ENCODE measurements around the gene CRYZL1. TPM values are rescaled to one million over a fixed set of nuclear protein-coding genes. Genes with fewer than 3 reads are reported as not detected.
"Not testable (repeated sequence)": the region's sequence is repeated elsewhere in the genome, so short reads cannot be mapped to it uniquely, and the experiment has no call there.

CRYZL1 gene
- total and polyA plus RNA-seq, 3 donors from 2014 or later, result 40.6 to 75.7 (median 73.2) TPM

DNA sequence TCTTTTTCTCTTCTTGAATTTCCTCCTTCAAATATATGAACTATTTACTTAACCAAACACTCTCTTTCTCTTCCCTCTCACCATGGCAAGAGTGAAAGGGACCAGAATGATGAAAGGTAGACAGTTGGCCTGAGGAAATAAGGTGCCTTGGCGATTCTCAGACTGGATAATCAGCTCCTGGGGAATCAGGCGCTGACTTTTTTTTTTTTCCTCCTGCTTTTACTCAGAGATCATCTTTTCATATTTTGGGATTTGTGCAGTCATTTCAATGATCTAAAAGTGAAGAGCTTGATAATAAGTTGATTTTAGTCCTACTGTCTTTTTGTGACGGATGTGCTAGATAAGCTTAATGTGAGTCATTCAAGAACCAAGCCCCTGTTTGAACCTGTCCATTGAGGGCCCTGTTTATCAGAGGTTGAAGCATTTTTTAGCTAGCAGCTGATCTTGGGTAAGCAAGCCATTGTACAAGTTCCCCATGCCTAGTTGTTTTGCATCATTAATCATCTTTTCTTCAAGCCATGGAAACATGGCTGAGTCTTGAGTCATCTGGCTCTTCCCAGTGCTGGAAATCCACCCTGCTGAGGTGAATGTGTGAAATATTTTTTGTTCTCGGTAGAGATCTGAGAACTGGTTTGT is 41.6 kb upstream of the CRYZL1 start:
- WGBS, 2 donors, result 74 to 81% methylated on average over 4 of the region's 4 CpGs

DNA sequence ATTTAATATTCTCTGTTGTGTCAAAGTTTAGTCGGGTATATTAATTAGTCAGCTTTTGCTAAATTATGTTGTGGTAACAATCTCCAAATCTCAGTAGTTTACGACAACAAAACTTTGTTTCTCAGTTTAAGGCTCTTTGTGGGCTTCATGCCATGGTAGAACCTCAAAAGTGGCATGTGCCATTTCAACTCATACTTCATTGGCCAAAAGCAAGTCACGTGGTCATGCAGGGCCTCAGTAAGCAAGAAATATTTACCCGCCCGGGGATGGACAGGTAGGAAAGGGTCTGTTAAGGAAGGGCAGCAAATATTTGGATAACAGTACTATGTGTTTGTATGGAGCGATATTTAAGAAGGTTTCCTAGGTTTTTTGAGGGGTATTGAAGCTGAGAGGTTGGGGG is 39.3 kb upstream of the CRYZL1 start:
- Histone ChIP-seq H3K27me3 (no peaks in the 10 kb centered on the region), H3K9me3 (no peaks in the 10 kb centered on the region), H3K36me3 (ENCODE audit: low read depth, missing control alignments) (no peaks in the 10 kb centered on the region), H3K4me3 (no peak overlapping the region), H3K27ac (no peak overlapping the region), H3K4me1 (peaks cover 8% of the 10 kb centered on the region)
- intact Hi-C loops (cut with DNase I; ENCODE audit: low total_unique reads), result no loop called here
- DNase-seq, result no peak
- TF ChIP-seq, protein P1, sequence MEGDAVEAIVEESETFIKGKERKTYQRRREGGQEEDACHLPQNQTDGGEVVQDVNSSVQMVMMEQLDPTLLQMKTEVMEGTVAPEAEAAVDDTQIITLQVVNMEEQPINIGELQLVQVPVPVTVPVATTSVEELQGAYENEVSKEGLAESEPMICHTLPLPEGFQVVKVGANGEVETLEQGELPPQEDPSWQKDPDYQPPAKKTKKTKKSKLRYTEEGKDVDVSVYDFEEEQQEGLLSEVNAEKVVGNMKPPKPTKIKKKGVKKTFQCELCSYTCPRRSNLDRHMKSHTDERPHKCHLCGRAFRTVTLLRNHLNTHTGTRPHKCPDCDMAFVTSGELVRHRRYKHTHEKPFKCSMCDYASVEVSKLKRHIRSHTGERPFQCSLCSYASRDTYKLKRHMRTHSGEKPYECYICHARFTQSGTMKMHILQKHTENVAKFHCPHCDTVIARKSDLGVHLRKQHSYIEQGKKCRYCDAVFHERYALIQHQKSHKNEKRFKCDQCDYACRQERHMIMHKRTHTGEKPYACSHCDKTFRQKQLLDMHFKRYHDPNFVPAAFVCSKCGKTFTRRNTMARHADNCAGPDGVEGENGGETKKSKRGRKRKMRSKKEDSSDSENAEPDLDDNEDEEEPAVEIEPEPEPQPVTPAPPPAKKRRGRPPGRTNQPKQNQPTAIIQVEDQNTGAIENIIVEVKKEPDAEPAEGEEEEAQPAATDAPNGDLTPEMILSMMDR (IDR thresholded peaks at IDR 0.05), result no peak
- no peak for TF ChIP-seq POLR2A (IDR thresholded peaks at IDR 0.05)
- 93 to 97% methylated on average over 6 of the region's 6 CpGs for WGBS, 2 donors

More for the DNA sequence above, 41.6 kb upstream of the CRYZL1 start:
- no peaks in the 10 kb centered on the region for H3K36me3 ChIP-seq (ENCODE audit: low read depth, missing control alignments)
- no peaks in the 10 kb centered on the region for H3K27me3 ChIP-seq
- H3K4me3 ChIP-seq, result no peak overlapping the region
- no peak for DNase-seq
- intact Hi-C loops (cut with DNase I; ENCODE audit: low total_unique reads), result no loop called here
- no peaks in the 10 kb centered on the region for H3K9me3 ChIP-seq
- no peak for TF ChIP-seq POLR2A (IDR thresholded peaks at IDR 0.05)
- TF ChIP-seq, protein P1 (IDR thresholded peaks at IDR 0.05), result no peak
- H3K4me1 ChIP-seq, result peaks cover 14% of the 10 kb centered on the region
- no peak overlapping the region for H3K27ac ChIP-seq

DNA sequence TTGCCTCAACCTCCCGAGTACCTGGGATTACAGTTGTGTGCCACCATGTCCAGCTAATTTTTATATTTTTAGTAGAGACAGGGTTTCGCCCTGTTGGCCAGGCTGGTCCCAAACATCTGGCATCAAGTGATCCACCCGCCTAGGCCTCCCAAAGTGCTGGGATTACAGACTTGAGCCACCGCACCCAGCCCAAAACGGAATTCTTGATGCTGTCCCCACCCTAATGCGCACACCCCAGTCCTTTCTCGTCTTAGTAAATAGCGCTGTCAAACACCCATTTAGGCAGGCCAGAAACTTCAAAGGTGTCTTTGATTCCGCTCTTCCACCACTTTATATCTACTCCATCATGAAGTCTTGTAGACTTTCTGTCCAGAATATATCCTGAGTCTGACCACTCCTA is 35.9 kb upstream of the CRYZL1 start:
- Histone ChIP-seq H3K36me3 (ENCODE audit: low read depth, missing control alignments) (no peaks in the 10 kb centered on the region), H3K4me3 (no peak overlapping the region), H3K9me3 (no peaks in the 10 kb centered on the region), H3K4me1 (no peaks in the 10 kb centered on the region), H3K27me3 (no peaks in the 10 kb centered on the region), H3K27ac (no peak overlapping the region)
- DNase-seq, result no peak
- TF ChIP-seq POLR2A (IDR thresholded peaks at IDR 0.05), result no peak
- TF ChIP-seq, protein P1 (IDR thresholded peaks at IDR 0.05), result no peak
- 93 to 97% methylated on average over 9 of the region's 9 CpGs for WGBS, 2 donors
- intact Hi-C loops (cut with DNase I; ENCODE audit: low total_unique reads), result no loop called here

DNA sequence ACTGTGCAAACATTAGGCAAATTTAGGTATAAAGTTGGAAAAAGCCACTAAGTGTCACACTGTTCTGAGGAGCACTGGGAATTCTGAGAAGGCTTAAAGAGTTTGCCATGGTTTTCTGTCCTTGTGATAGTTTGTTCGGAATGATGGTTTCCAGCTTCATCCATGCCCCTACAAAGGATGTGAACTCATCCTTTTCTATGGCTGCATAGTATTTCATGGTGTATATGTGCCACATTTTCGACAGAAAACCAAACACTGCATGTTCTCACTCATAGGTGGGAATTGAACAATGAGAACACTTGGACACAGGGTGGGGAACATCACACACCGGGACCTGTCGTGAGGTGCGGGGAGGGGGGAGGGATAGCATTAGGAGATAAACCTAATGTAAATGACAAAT is 35.1 kb upstream of the CRYZL1 start:
- H3K36me3 ChIP-seq (ENCODE audit: low read depth, missing control alignments); H3K4me3 ChIP-seq; H3K9me3 ChIP-seq; intact Hi-C loops (cut with DNase I; ENCODE audit: low total_unique reads); H3K27ac ChIP-seq; H3K27me3 ChIP-seq; H3K4me1 ChIP-seq; DNase-seq: not testable (repeated sequence)
- 84 to 94% methylated on average over 5 of the region's 5 CpGs for WGBS, 2 donors

DNA sequence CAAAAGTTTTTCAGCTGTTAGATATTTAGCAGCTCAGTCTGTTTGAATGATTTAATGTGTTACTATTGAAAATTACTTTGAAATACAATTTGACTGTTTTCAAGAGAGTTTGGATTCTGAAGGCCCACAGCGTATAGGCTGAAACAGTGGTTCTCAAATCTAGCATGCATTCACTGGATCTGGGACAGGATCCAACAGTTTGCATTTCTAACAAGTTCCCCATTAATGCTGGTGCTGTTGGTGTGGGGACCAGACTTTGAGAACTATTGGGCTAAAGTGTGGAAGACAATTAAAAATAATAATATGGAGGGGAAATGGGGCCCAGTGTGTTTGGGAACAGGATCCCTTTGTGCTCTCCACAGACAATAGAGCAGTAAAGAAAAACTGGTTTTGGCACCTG is 32.7 kb upstream of the CRYZL1 start:
- TF ChIP-seq, protein P1 (IDR thresholded peaks at IDR 0.05), result no peak
- no peak for TF ChIP-seq POLR2A (IDR thresholded peaks at IDR 0.05)
- no peaks in the 10 kb centered on the region for H3K27me3 ChIP-seq
- intact Hi-C loops (cut with DNase I; ENCODE audit: low total_unique reads), result no loop called here
- H3K27ac ChIP-seq, result no peak overlapping the region
- no peak overlapping the region for H3K4me3 ChIP-seq
- DNase-seq, result no peak
- 36 to 38% methylated on average over 1 of the region's 1 CpG for WGBS, 2 donors
- no peaks in the 10 kb centered on the region for H3K4me1 ChIP-seq
- H3K36me3 ChIP-seq (ENCODE audit: low read depth, missing control alignments), result no peaks in the 10 kb centered on the region
- no peaks in the 10 kb centered on the region for H3K9me3 ChIP-seq

Measured in testis (tissue), 3 donors.